Activated CD4-positive, alpha-beta T cell treated with anti-CD3 and anti-CD28 coated beads for 24 hours (primary cell): ENCODE results near the gene FRG1.
"Not testable (repeated sequence)": the region's sequence is repeated elsewhere in the genome, so short reads cannot be mapped to it uniquely, and the experiment has no call there.

Source experiments
- DNase-seq, 2 donors: peaks; one replicate each; pipeline ENCODE4 v3.0.0-alpha.2; 2020; ENCODE audit warnings: low read depth in 2 of 2

FRG1 gene

GRCh38 chr4:189985651-189986243 is 45.1 kb downstream of the FRG1 start:
- DNase-seq, result not testable (repeated sequence)

GRCh38 chr4:189988877-189989431 is 48.3 kb downstream of the FRG1 start:
- no peak for DNase-seq

- DNase-seq, result not testable (repeated sequence)
Measured at GRCh38 chr4:189989941-189990340, 49.3 kb downstream of the FRG1 start.
